PC-3 (cell line): ENCODE measurements around the gene FIBCD1.
"Not testable (repeated sequence)": the region's sequence is repeated elsewhere in the genome, so short reads cannot be mapped to it uniquely, and the experiment has no call there.

Experiments used
- CTCF ChIP-seq: fragments of 300-600 bp; sonication (generic); conservative IDR thresholded peaks from 2 replicates; pipeline ENCODE4 v1.5.1; 2017; ENCODE audit warnings: antibody characterized with exemption, low read depth, mild to moderate bottlenecking, low read length
- EZH2 ChIP-seq: fragments of 300-600 bp; sonication (generic); IDR thresholded peaks from one replicate; pipeline ENCODE4 v1.6.1; 2017; ENCODE audit warnings: antibody characterized with exemption, mild to moderate bottlenecking, low read length; ENCODE audit not compliant: unreplicated experiment
- EZH2phosphoT487 ChIP-seq: fragments of 300-600 bp; sonication (generic); IDR thresholded peaks from 2 replicates; pipeline ENCODE4 v1.6.1; 2018; ENCODE audit warnings: mild to moderate bottlenecking, antibody characterized with exemption, low read length, borderline replicate concordance

GRCh38 chr9:130958564-130958963 lies 19.5 kb upstream of the FIBCD1 start:
- not testable (repeated sequence) for TF ChIP-seq CTCF, EZH2, EZH2phosphoT487
